ENCODE measurements around the gene HOXD4.

HOXD4 gene

DNA sequence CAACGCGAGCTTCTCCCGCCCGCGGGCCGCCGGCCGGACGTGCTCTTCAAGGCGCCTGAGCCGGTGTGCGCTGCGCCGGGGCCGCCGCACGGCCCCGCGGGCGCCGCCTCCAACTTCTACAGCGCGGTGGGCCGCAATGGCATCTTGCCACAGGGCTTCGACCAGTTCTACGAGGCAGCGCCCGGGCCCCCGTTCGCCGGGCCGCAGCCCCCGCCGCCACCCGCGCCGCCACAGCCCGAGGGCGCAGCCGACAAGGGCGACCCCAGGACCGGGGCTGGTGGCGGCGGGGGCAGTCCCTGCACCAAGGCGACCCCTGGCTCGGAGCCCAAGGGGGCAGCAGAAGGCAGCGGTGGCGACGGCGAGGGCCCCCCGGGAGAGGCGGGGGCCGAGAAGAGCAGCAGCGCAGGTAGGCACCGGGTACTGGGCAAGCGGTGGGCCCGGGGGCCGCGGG lies 43.6 kb upstream of the HOXD4 start:
- Histone ChIP-seq H3K27me3 (ENCODE audit: insufficient read depth, low read length) (peaks cover 99% of the 10 kb centered on the region), H3K4me1 (ENCODE audit: insufficient read depth, low read length) (peaks cover 7% of the 10 kb centered on the region; the same call in 1 of the 2 replicates), H3K27ac (ENCODE audit: low read depth, low read length) (no peak overlapping the region), H3K9ac (ENCODE audit: low read depth, low read length) (no peak overlapping the region), H3K36me3 (ENCODE audit: insufficient read depth, low read length) (no peaks in the 10 kb centered on the region), H3K9me3 (ENCODE audit: insufficient read depth, low read depth, low read length) (no peaks in the 10 kb centered on the region), H3K4me3 (ENCODE audit: low read length) (no peak overlapping the region)
- WGBS = 2% methylated on average over 59 of the region's 59 CpGs

DNA sequence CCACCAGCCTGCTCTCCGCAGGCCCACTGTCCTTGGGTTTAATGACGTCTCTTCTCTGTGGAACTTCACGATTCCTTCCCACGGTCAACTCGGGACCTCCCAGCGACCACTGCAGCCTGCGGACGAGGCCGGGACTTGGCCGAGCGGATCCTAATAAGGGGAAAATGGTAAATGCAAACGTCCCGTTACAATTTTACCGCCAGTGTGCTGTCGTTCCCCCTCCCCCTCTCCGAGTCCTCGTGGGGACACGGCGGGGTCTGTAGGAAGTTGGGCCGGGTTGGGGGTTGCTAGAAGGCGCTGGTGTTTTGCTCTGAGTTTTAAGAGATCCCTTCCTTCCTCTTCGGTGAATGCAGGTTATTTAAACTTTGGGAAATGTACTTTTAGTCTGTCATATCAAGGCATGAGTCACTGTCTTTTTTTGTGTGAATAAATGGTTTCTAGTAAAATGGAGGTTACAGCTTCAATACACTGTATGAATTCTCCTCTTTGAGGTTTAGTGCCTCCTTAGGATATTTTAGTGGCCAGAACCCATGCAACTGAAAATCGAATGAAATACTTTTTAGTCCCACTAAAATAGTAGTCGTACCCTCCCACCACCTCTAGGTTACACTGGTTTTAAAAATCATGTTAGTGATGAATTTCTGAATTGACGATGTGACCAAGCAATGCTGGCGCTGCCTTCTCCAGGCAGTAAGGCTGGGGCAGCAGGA lies 42.0 kb upstream of the HOXD4 start:
- Histone ChIP-seq H3K36me3 (ENCODE audit: insufficient read depth, low read length) (no peaks in the 10 kb centered on the region), H3K27me3 (ENCODE audit: insufficient read depth, low read length) (peaks cover 99% of the 10 kb centered on the region)

DNA sequence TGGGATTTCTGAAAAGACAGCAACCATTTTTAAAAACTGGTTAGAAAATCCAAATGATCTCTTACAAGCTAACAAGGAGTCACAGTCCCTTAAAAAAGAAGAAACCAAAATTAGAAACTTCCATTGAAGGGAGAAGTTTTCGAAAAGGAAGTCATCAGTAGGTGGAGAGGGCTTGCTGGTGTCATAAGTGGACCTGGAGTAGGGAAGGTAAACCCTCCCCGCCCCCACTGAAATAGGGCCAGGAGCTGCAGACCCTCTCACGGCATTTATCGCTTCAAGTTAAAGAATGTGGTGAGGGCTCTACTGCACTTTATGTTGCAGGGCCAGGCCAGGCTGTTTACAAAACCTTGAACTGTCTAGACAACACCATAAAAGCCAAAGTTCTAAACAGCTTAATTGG lies 41.4 kb upstream of the HOXD4 start:
- H3K4me3 ChIP-seq (ENCODE audit: low read length) = no peak overlapping the region
- no peak overlapping the region for H3K27ac ChIP-seq (ENCODE audit: low read depth, low read length)

More for the DNA sequence above, 42.0 kb upstream of the HOXD4 start:
- Histone ChIP-seq H3K4me3 (ENCODE audit: low read length) (no peak overlapping the region), H3K9me3 (ENCODE audit: insufficient read depth, low read depth, low read length) (no peaks in the 10 kb centered on the region), H3K9ac (ENCODE audit: low read depth, low read length) (no peak overlapping the region), H3K27ac (ENCODE audit: low read depth, low read length) (no peak overlapping the region), H3K4me1 (ENCODE audit: insufficient read depth, low read length) (peaks cover 6% of the 10 kb centered on the region; the same call in 1 of the 2 replicates)
- WGBS = 7% methylated on average over 24 of the region's 26 CpGs

DNA sequence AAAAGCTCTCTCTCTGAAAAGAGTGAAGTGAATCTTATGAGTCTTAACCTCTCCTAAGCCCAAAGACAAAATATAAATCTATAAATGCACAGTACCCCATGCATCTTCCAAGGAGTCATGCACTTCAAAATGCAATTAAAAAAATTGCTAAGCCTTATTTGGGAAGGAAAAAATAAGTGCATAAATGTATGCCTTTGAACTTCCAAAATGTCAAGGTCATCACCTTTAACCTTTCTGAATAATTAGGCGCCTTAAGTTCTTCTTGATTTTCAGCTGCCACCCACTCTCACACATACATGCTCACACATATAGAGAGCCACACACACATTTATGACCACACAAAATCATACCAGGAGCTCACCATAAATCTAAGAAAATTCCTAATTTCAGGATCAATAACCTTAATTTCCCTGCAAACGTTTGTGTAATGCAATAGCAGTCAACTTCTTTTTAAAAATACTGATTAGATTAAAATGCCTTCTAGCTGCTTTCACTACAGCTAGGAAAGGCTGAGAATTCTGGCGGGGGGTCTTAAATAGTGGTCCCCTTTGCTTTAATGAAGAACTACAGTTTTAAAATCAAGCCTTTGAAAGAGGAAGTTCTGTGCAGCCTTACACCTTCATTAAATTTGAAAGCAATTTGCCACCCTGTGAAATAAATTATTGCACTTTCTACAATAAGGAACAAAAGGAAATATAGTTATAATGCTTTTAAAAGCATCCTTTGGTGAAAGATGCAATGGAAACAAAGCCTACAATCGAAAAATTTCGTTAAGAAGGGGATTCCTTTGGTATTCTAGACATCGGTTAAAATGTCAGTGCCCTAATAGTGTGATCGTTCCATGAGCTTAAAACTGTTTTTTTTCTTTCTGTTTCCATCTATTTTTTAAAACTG lies 40.7 kb upstream of the HOXD4 start:
- H3K9me3 ChIP-seq (ENCODE audit: insufficient read depth, low read depth, low read length) = no peaks in the 10 kb centered on the region
- 28% methylated on average over 7 of the region's 7 CpGs for WGBS
- H3K27me3 ChIP-seq (ENCODE audit: insufficient read depth, low read length) = peaks cover 99% of the 10 kb centered on the region
- no peaks in the 10 kb centered on the region for H3K36me3 ChIP-seq (ENCODE audit: insufficient read depth, low read length)
- H3K27ac ChIP-seq (ENCODE audit: low read depth, low read length) = no peak overlapping the region
- H3K9ac ChIP-seq (ENCODE audit: low read depth, low read length) = no peak overlapping the region
- H3K4me3 ChIP-seq (ENCODE audit: low read length) = no peak overlapping the region
- peaks cover 6% of the 10 kb centered on the region; the same call in 1 of the 2 replicates for H3K4me1 ChIP-seq (ENCODE audit: insufficient read depth, low read length)

More for the DNA sequence above, 41.4 kb upstream of the HOXD4 start:
- WGBS = 27% methylated on average over 4 of the region's 4 CpGs
- no peak overlapping the region for H3K9ac ChIP-seq (ENCODE audit: low read depth, low read length)
- no peaks in the 10 kb centered on the region for H3K9me3 ChIP-seq (ENCODE audit: insufficient read depth, low read depth, low read length)
- H3K27me3 ChIP-seq (ENCODE audit: insufficient read depth, low read length) = peaks cover 99% of the 10 kb centered on the region
- H3K36me3 ChIP-seq (ENCODE audit: insufficient read depth, low read length) = no peaks in the 10 kb centered on the region
- H3K4me1 ChIP-seq (ENCODE audit: insufficient read depth, low read length) = peaks cover 6% of the 10 kb centered on the region; the same call in 1 of the 2 replicates

DNA sequence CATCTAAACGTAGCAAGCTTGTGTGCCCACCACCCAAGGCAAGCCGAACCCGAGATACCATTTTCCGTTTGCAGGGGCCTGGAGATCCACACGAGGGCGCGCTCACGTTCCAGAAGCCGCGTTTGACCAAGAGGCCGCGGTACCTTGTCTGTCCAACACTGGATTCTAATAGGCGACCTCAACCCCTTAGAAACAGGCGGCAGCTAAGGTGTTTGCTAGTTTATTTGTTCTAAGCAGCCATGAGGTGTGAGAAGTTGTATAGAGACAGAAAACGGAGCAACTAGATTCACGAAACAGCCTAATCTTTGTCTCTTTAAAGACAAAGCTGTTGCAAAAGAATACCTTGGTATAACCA lies 40.1 kb upstream of the HOXD4 start:
- Histone ChIP-seq H3K36me3 (ENCODE audit: insufficient read depth, low read length) (no peaks in the 10 kb centered on the region), H3K4me1 (ENCODE audit: insufficient read depth, low read length) (peaks cover 6% of the 10 kb centered on the region; the same call in 1 of the 2 replicates), H3K27ac (ENCODE audit: low read depth, low read length) (no peak overlapping the region), H3K27me3 (ENCODE audit: insufficient read depth, low read length) (peaks cover 99% of the 10 kb centered on the region), H3K4me3 (ENCODE audit: low read length) (no peak overlapping the region), H3K9ac (ENCODE audit: low read depth, low read length) (no peak overlapping the region), H3K9me3 (ENCODE audit: insufficient read depth, low read depth, low read length) (no peaks in the 10 kb centered on the region)
- WGBS = 3% methylated on average over 16 of the region's 16 CpGs

DNA sequence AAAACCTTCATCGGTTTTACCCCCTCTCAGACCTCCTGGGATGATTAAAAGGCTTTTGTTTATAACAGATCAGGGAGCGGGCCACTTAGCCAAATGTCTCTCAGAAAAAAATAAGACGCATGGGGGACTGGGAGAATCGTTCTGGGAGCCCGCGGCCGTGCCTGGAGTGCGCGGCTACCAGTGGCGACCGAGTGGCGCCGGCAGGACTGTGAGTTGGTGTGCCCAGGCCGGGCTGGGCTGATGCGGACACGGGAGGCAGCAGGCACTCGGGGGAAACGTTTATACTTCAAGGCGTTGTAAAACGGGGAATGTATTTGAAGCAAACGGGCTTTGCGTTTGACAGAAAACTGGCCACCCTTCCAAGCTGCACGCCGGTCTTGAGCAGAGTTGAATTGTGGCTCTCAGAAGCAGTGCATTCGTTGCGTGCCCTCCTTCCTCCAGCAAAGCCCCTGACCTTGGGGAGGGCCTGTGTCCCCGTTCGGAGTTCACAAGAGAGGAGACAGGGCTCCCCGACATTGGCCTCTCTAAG lies 39.4 kb upstream of the HOXD4 start:
- H3K36me3 ChIP-seq (ENCODE audit: insufficient read depth, low read length) = no peaks in the 10 kb centered on the region
- no peak overlapping the region for H3K9ac ChIP-seq (ENCODE audit: low read depth, low read length)
- no peak overlapping the region for H3K27ac ChIP-seq (ENCODE audit: low read depth, low read length)
- H3K4me3 ChIP-seq (ENCODE audit: low read length) = no peak overlapping the region
- peaks cover 99% of the 10 kb centered on the region for H3K27me3 ChIP-seq (ENCODE audit: insufficient read depth, low read length)
- H3K4me1 ChIP-seq (ENCODE audit: insufficient read depth, low read length) = peaks cover 6% of the 10 kb centered on the region; the same call in 1 of the 2 replicates
- peaks cover 4% of the 10 kb centered on the region; the same call in 1 of the 2 replicates for H3K9me3 ChIP-seq (ENCODE audit: insufficient read depth, low read depth, low read length)
- 5% methylated on average over 28 of the region's 29 CpGs for WGBS

DNA sequence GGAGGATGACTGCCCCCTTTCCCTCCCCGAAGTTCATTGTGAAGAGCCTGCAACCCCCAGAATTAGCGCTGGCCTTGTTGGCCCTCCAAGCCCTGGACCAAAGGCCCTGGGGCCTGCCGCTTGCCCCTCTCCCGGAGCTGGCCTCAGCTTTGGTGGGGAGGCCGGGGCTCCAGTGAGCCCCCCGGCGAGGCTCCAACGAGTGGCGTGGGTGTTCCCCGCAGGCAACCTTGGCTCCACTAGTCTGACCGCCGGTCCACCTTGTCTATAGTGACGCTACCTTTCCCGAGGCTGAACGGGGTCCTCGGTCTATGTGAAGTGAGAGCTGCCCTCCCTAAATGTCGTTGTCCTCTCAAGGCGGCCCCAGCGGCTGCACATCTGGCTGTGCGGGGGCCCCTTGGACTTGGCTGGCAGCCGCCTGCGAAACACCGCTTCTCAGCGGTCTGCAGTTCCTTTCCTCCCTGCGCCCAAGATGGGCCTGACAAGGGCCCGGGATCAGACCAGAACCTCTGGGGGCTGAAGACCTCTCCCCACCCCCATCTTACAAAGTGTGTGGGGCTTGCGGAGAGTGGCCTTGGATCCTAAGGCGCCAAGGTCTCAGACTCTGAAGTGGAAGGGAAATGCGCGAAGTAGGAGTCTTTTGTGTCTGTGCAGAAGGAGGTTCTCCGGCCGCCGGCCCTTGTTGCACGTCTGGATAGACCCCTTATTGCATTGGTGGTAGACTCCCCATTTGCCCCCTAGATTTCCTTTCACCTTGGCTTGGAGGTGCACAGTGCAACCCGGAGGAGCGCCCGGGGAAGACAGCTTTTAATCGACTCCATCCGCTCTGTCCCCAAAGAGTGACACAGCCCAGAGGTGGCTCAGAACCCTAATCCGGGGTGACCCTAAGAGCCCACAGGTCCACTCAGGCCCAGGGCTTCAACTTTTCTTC lies 38.7 kb upstream of the HOXD4 start:
- no peak overlapping the region for H3K4me3 ChIP-seq (ENCODE audit: low read length)
- peaks cover 100% of the 10 kb centered on the region for H3K27me3 ChIP-seq (ENCODE audit: insufficient read depth, low read length)
- H3K9ac ChIP-seq (ENCODE audit: low read depth, low read length) = no peak overlapping the region
- H3K36me3 ChIP-seq (ENCODE audit: insufficient read depth, low read length) = no peaks in the 10 kb centered on the region
- 10% methylated on average over 38 of the region's 40 CpGs for WGBS
- peaks cover 7% of the 10 kb centered on the region; the same call in 1 of the 2 replicates for H3K9me3 ChIP-seq (ENCODE audit: insufficient read depth, low read depth, low read length)
- H3K4me1 ChIP-seq (ENCODE audit: insufficient read depth, low read length) = peaks cover 4% of the 10 kb centered on the region; the same call in 1 of the 2 replicates
- H3K27ac ChIP-seq (ENCODE audit: low read depth, low read length) = no peak overlapping the region

DNA sequence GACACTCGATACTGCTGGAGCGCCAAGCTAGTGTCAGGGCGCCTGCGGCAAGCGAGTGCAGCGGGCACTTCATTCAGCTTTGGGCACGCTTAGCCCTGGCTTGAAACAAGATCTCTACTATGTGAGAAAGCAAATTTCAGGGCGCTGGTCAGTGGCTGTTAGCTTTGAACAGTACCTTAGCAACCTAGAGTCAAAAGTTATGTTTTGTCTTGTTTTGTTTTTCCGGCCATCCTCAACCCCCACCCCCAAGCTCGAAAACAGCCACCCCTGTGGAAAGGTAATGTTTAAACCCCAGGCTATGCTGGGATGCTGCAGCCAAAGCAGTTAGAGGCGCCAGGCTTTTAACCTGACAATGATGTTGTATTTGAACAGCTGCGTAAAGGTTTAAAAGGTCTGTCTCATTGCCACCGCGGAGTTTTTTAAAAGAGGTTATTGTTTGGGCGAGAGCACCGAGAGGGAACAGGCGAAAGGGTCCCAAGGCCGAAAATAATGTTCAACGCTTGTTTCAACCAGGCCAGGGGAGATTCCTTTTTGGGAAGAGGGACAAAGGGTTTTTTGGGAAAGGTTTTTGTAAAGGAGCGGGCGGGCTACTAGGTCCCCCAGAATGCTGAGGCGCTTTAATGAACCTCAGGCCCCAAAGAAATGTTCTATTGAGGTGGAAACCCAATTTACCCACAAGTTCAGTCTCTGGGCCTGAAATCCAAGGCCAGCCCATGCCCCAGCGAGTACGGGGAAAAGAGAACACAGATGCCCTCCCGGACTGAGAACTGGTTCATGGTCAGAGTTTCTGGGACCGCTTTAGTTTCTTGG lies 37.0 kb upstream of the HOXD4 start:
- peaks cover 4% of the 10 kb centered on the region; the same call in 1 of the 2 replicates for H3K4me1 ChIP-seq (ENCODE audit: insufficient read depth, low read length)
- peaks cover 100% of the 10 kb centered on the region for H3K27me3 ChIP-seq (ENCODE audit: insufficient read depth, low read length)
- peaks cover 7% of the 10 kb centered on the region; the same call in 1 of the 2 replicates for H3K9me3 ChIP-seq (ENCODE audit: insufficient read depth, low read depth, low read length)
- no peaks in the 10 kb centered on the region for H3K36me3 ChIP-seq (ENCODE audit: insufficient read depth, low read length)
- no peak overlapping the region for H3K9ac ChIP-seq (ENCODE audit: low read depth, low read length)
- H3K4me3 ChIP-seq (ENCODE audit: low read length) = no peak overlapping the region
- no peak overlapping the region for H3K27ac ChIP-seq (ENCODE audit: low read depth, low read length)
- WGBS = 7% methylated on average over 25 of the region's 26 CpGs

DNA sequence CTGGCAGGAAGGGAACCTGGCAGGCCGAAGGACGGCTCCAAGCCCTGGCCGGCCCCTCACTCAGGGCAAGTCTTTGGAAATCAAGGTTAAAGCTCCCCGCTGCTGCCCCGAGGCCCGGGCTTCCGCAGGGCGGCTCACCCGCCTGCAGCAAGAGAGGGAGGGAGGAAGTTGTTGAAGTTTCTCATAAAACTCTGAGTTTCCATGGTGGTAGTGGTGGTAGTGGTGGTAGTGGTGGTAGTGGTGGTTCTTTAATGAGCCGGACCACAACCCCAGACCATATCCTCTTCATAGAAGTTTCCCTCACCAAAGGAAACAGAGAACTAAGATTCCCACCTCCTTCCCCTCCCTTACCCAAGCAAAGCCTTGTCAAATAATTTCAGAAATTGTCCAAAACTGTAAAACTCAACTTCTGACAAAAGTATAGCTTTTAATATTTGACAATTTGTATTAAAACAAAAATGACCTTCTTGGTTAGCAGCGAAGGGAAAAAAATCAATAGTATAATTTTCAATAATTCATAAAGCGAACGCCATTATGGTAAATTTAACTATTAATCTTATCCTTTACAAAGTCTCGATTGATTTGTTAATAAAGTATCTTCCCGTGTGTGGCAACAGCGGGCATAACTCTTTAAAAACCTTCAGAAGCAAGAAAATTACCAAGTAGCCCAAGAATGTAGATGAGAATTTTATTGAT lies 36.3 kb upstream of the HOXD4 start:
- Histone ChIP-seq H3K4me1 (ENCODE audit: insufficient read depth, low read length) (peaks cover 4% of the 10 kb centered on the region; the same call in 1 of the 2 replicates), H3K9ac (ENCODE audit: low read depth, low read length) (no peak overlapping the region), H3K9me3 (ENCODE audit: insufficient read depth, low read depth, low read length) (peaks cover 7% of the 10 kb centered on the region; the same call in 1 of the 2 replicates), H3K4me3 (ENCODE audit: low read length) (no peak overlapping the region), H3K27ac (ENCODE audit: low read depth, low read length) (no peak overlapping the region), H3K36me3 (ENCODE audit: insufficient read depth, low read length) (no peaks in the 10 kb centered on the region), H3K27me3 (ENCODE audit: insufficient read depth, low read length) (peaks cover 100% of the 10 kb centered on the region)
- 18% methylated on average over 13 of the region's 16 CpGs for WGBS

All from HUES64 (cell line).